ENCODE results near the gene TMTC4.

DNA sequence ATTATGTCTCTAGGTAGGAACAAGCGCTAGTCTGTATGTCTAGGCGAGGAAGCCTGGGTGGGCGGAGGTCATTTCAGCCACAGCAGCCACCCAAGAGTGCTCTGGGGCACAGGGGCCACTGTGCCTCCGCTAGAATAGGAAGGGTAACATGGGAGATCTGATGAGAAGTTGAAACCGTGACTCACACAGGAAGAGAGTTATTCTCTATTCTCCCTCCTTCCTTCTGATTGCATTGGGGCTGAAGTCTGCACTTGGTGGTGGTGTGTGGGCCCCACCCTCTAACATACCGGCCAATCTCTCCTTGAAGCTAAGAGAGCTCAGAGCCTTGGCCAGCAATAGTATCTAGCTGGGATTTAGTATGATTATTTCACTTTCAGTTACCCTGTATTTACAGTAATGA is 65.7 kb downstream of the TMTC4 start:
- TF ChIP-seq, protein P1, sequence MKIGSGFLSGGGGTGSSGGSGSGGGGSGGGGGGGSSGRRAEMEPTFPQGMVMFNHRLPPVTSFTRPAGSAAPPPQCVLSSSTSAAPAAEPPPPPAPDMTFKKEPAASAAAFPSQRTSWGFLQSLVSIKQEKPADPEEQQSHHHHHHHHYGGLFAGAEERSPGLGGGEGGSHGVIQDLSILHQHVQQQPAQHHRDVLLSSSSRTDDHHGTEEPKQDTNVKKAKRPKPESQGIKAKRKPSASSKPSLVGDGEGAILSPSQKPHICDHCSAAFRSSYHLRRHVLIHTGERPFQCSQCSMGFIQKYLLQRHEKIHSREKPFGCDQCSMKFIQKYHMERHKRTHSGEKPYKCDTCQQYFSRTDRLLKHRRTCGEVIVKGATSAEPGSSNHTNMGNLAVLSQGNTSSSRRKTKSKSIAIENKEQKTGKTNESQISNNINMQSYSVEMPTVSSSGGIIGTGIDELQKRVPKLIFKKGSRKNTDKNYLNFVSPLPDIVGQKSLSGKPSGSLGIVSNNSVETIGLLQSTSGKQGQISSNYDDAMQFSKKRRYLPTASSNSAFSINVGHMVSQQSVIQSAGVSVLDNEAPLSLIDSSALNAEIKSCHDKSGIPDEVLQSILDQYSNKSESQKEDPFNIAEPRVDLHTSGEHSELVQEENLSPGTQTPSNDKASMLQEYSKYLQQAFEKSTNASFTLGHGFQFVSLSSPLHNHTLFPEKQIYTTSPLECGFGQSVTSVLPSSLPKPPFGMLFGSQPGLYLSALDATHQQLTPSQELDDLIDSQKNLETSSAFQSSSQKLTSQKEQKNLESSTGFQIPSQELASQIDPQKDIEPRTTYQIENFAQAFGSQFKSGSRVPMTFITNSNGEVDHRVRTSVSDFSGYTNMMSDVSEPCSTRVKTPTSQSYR (CRISPR knock-in tag; IDR thresholded peaks at IDR 0.05): no peak
- no peak for TF ChIP-seq CREM (CRISPR knock-in tag; IDR thresholded peaks at IDR 0.05)
- TF ChIP-seq, protein P2, sequence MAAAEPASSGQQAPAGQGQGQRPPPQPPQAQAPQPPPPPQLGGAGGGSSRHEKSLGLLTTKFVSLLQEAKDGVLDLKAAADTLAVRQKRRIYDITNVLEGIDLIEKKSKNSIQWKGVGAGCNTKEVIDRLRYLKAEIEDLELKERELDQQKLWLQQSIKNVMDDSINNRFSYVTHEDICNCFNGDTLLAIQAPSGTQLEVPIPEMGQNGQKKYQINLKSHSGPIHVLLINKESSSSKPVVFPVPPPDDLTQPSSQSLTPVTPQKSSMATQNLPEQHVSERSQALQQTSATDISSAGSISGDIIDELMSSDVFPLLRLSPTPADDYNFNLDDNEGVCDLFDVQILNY (CRISPR knock-in tag; IDR thresholded peaks at IDR 0.05): no peak
- no peak for TF ChIP-seq ATF1 (CRISPR knock-in tag; IDR thresholded peaks at IDR 0.05)
- TF ChIP-seq, protein P3, sequence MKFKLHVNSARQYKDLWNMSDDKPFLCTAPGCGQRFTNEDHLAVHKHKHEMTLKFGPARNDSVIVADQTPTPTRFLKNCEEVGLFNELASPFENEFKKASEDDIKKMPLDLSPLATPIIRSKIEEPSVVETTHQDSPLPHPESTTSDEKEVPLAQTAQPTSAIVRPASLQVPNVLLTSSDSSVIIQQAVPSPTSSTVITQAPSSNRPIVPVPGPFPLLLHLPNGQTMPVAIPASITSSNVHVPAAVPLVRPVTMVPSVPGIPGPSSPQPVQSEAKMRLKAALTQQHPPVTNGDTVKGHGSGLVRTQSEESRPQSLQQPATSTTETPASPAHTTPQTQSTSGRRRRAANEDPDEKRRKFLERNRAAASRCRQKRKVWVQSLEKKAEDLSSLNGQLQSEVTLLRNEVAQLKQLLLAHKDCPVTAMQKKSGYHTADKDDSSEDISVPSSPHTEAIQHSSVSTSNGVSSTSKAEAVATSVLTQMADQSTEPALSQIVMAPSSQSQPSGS (CRISPR knock-in tag; IDR thresholded peaks at IDR 0.05; ENCODE audit: borderline replicate concordance, low read depth): no peak
